Keratinocyte (primary cell): ENCODE data around the gene VEGFA. TPM values are rescaled to one million over a fixed set of nuclear protein-coding genes. Genes with fewer than 3 reads are reported as not detected.

Source experiments
- DNase-seq: peaks from one replicate; pipeline ENCODE4 v3.0.0-alpha.2; 2011; ENCODE audit warnings: low read depth, missing footprints, low spot score
- FAIRE-seq: peaks from 2 replicates; lab custom pipeline; 2011; peaks lifted over from hg19 to GRCh38; lab: Jason Lieb, UNC
- H2AFZ ChIP-seq: 2 replicates; pipeline ENCODE4 v1.6.0; 2012; ENCODE audit warnings: low read length, control low read depth, inconsistent platforms; ENCODE audit not compliant: control insufficient read depth
- H3K27ac ChIP-seq: 2 replicates; pipeline ENCODE4 v1.5.1; 2011; ENCODE audit warnings: low read length; ENCODE audit not compliant: control insufficient read depth, insufficient read depth
- H3K27me3 ChIP-seq: 3 replicates; pipeline ENCODE4 v1.6.0; 2011; ENCODE audit warnings: low read length; ENCODE audit not compliant: control insufficient read depth, insufficient read depth; ENCODE audit errors: extremely low read depth
- H3K36me3 ChIP-seq, 2 experiments: 2 replicates in 1 of 2; 3 replicates in 1 of 2; pipeline ENCODE4 v1.5.1; 2011; ENCODE audit warnings: low read length in 2 of 2, mild to moderate bottlenecking in 1 of 2; ENCODE audit not compliant: control insufficient read depth in 2 of 2, insufficient read depth in 2 of 2; ENCODE audit errors: extremely low read depth in 1 of 2
- H3K4me1 ChIP-seq: 3 replicates; pipeline ENCODE4 v1.5.1; 2011; ENCODE audit warnings: low read length; ENCODE audit not compliant: control insufficient read depth, insufficient read depth; ENCODE audit errors: extremely low read depth
- H3K4me2 ChIP-seq: 3 replicates; pipeline ENCODE4 v1.6.0; 2011; ENCODE audit warnings: low read depth, low read length; ENCODE audit not compliant: control insufficient read depth, insufficient read depth; ENCODE audit errors: extremely low read depth
- H3K4me3 ChIP-seq, 3 experiments: fragments of 200-600 bp in 1 of 3; sonication (generic) in 1 of 3; 2 replicates in 2 of 3; 3 replicates in 1 of 3; pipeline ENCODE4 v1.5.1; 2011 to 2016; ENCODE audit warnings: low read length in 3 of 3, mild to moderate bottlenecking in 3 of 3, control low read depth in 2 of 3, inconsistent platforms in 1 of 3, low read depth in 1 of 3, mixed read lengths in 1 of 3, mixed run types in 1 of 3, moderate library complexity in 1 of 3; ENCODE audit not compliant: control insufficient read depth in 2 of 3, insufficient read depth in 2 of 3; ENCODE audit errors: extremely low read depth in 1 of 3
- H3K79me2 ChIP-seq: 2 replicates; pipeline ENCODE4 v1.6.0; 2012; ENCODE audit warnings: low read length; ENCODE audit not compliant: control insufficient read depth, insufficient read depth
- H3K9ac ChIP-seq: 3 replicates; pipeline ENCODE4 v1.6.0; 2011; ENCODE audit warnings: low read length; ENCODE audit not compliant: control insufficient read depth, insufficient read depth; ENCODE audit errors: extremely low read depth
- H3K9me1 ChIP-seq: 3 replicates; pipeline ENCODE4 v1.6.0; 2011; ENCODE audit warnings: low read length; ENCODE audit not compliant: control insufficient read depth, insufficient read depth; ENCODE audit errors: extremely low read depth
- H3K9me3 ChIP-seq: 2 replicates; pipeline ENCODE4 v1.5.1; 2012; ENCODE audit warnings: low read depth, low read length; ENCODE audit not compliant: control insufficient read depth
- H4K20me1 ChIP-seq: 3 replicates; pipeline ENCODE4 v1.6.0; 2011; ENCODE audit warnings: low read length; ENCODE audit not compliant: control insufficient read depth, insufficient read depth; ENCODE audit errors: extremely low read depth
- CTCF ChIP-seq, 3 experiments: IDR thresholded peaks in 1 of 3; conservative IDR thresholded peaks in 1 of 3; optimal IDR thresholded peaks in 1 of 3; 2 replicates in 2 of 3; 3 replicates in 1 of 3; pipeline versions ENCODE3 to v1.5.1; 2011; ENCODE audit warnings: low read length in 3 of 3, mild to moderate bottlenecking in 3 of 3, moderate library complexity in 2 of 3, control low read depth in 1 of 3, inconsistent platforms in 1 of 3; ENCODE audit not compliant: insufficient read depth in 2 of 3; ENCODE audit errors: extremely low read depth in 1 of 3
- EZH2 ChIP-seq: IDR thresholded peaks from one replicate; pipeline ENCODE4 v1.6.1; 2012; ENCODE audit warnings: inconsistent platforms, mild to moderate bottlenecking, low read length, moderate library complexity
- dilution Hi-C: fragments of 300-500 bp; cut with MboI; formaldehyde crosslinking; loops from one replicate; pipeline ENCODE4 v1.7.0; 2020; ENCODE audit warnings: low sequenced_read_pairs; ENCODE audit not compliant: extremely low pct_ligation_motif_present
- polyA plus RNA-seq, 5 experiments: library from polyadenylated mRNA; depleted of rRNA in 3 of 5; stranded (reverse) in 3 of 5; stranded (forward) in 1 of 5; unstranded in 1 of 5; fragments of >200 nt; gene quantifications; 1 replicate in 1 of 5; 2 replicates in 3 of 5; 3 replicates in 1 of 5; pipeline versions ENCODE4 v1.2.1 to v1.2.3, GENCODE V29; 2011 to 2012; ENCODE audit warnings: missing spikeins in 2 of 5, low read depth in 1 of 5, low replicate concordance in 1 of 5

The VEGFA gene
- polyA plus RNA-seq, 1 donor (not counting 4 experiments of a cell fraction or from before 2014, with no cell fraction given) = 149 TPM

GRCh38 chr6:43801495-43802181 is 31.6 kb downstream of the VEGFA start:
- H3K4me3 ChIP-seq = no peak overlapping the region
- no peaks in the 10 kb centered on the region for H3K9me1 ChIP-seq
- H3K36me3 ChIP-seq = no peaks in the 10 kb centered on the region
- H3K9ac ChIP-seq = no peak overlapping the region
- no peaks in the 10 kb centered on the region for H3K9me3 ChIP-seq
- no peaks in the 10 kb centered on the region for H3K79me2 ChIP-seq
- TF ChIP-seq EZH2 = no peak
- no peaks in the 10 kb centered on the region for H4K20me1 ChIP-seq
- no peak overlapping the region for H2AFZ ChIP-seq
- no peak overlapping the region for H3K27ac ChIP-seq
- peaks cover 10% of the 10 kb centered on the region for H3K4me1 ChIP-seq
- peaks cover 6% of the 10 kb centered on the region for H3K27me3 ChIP-seq
- DNase-seq (no peak), FAIRE-seq (no peak)
- dilution Hi-C loops = no loop called here
- H3K4me2 ChIP-seq = no peak overlapping the region

GRCh38 chr6:43803055-43803782 is 33.2 kb downstream of the VEGFA start:
- H3K4me2 ChIP-seq = no peak overlapping the region
- DNase-seq = no peak

More at GRCh38 chr6:43803055-43803782, 33.2 kb downstream of the VEGFA start:
- no peaks in the 10 kb centered on the region for H3K27me3 ChIP-seq
- H3K4me3 ChIP-seq = no peak overlapping the region
- TF ChIP-seq CTCF (optimal IDR thresholded peaks at IDR 0.05 in 1 of 3, IDR thresholded peaks at IDR 0.05 in 1 of 3, conservative IDR thresholded peaks at IDR 0.05 in 1 of 3; ENCODE audit: extremely low read depth in 1 of 3, insufficient read depth in 2 of 3, low read length in 3 of 3) (no peak), EZH2 (no peak)
- H3K9me1 ChIP-seq = no peaks in the 10 kb centered on the region
- H3K9ac ChIP-seq = no peak overlapping the region
- H3K9me3 ChIP-seq = no peaks in the 10 kb centered on the region
- H3K4me1 ChIP-seq = peaks cover 19% of the 10 kb centered on the region
- H3K79me2 ChIP-seq = no peaks in the 10 kb centered on the region
- no peak overlapping the region for H3K27ac ChIP-seq
- no peaks in the 10 kb centered on the region for H4K20me1 ChIP-seq
- no peak overlapping the region for H2AFZ ChIP-seq
- dilution Hi-C loops = no loop called here
- no peak for FAIRE-seq
- H3K36me3 ChIP-seq = no peaks in the 10 kb centered on the region
